ENCODE measurements around the gene CDH4. TPM values are rescaled to one million over a fixed set of nuclear protein-coding genes. Genes with fewer than 3 reads are reported as not detected.

CDH4 gene
- total and polyA plus RNA-seq, 9 of the 15 experiments (the other 6 are each of a cell fraction or from before 2014, with no cell fraction given), result 0.04 TPM; not detected in 8

- TF ChIP-seq ZHX1 (conservative IDR thresholded peaks at IDR 0.05; ENCODE audit: low read length) (no peak), HDAC1 (IDR thresholded peaks at IDR 0.05) (peak in 1 of 2 experiments; percentile 50; a peak in 1 of 4 replicates), EGR1 (conservative IDR thresholded peaks at IDR 0.05) (no peak), ZC3H4 (CRISPR knock-in tag; IDR thresholded peaks at IDR 0.05; ENCODE audit: borderline replicate concordance) (no peak), MCM5 (IDR thresholded peaks at IDR 0.05; ENCODE audit: low read depth) (no peak), E2F3 (CRISPR knock-in tag; IDR thresholded peaks at IDR 0.05) (no peak), ATF4 (CRISPR knock-in tag; IDR thresholded peaks at IDR 0.05) (no peak), GABPB1 (CRISPR knock-in tag; IDR thresholded peaks at IDR 0.05) (no peak), MIER1 (IDR thresholded peaks at IDR 0.05; ENCODE audit: low read depth) (peak; percentile 92), MAX (CRISPR knock-in tag; IDR thresholded peaks at IDR 0.05) (peak; percentile 26; the same call in 1 of the 2 replicates), ZBTB7A (IDR thresholded peaks at IDR 0.05; ENCODE audit: borderline replicate concordance, control insufficient read depth, low read depth, low read length) (peak; percentile 35), FOXA3 (CRISPR knock-in tag; conservative IDR thresholded peaks at IDR 0.05 in 1 of 2, IDR thresholded peaks at IDR 0.05 in 1 of 2) (no peak), NFE2 (IDR thresholded peaks at IDR 0.05; ENCODE audit: low read depth) (no peak), THRA (IDR thresholded peaks at IDR 0.05) (no peak), TFE3 (CRISPR knock-in tag; IDR thresholded peaks at IDR 0.05) (no peak), XRCC3 (IDR thresholded peaks at IDR 0.05) (no peak)
Measured at GRCh38 chr20:61951695-61952533, 699.9 kb downstream of the CDH4 start (continued).
